H9 (cell line): ENCODE data around the gene VSTM4. TPM values are rescaled to one million over a fixed set of nuclear protein-coding genes. Genes with fewer than 3 reads are reported as not detected.

Experiments used
- DNase-seq: peaks from one replicate; pipeline ENCODE4 v3.0.0-alpha.2; 2017
- H2AFZ ChIP-seq: one replicate; pipeline ENCODE4 v1.6.1; 2013; ENCODE audit warnings: mild to moderate bottlenecking, low read length, control low read depth, moderate library complexity
- H2AK5ac ChIP-seq: 2 replicates; pipeline ENCODE4 v1.6.1; 2013; ENCODE audit warnings: low read length, control low read depth, mixed read lengths; ENCODE audit not compliant: insufficient read length
- H2BK120ac ChIP-seq: one replicate; pipeline ENCODE4 v1.6.1; 2013; ENCODE audit warnings: low read depth, mild to moderate bottlenecking, low read length, control low read depth, inconsistent platforms; ENCODE audit not compliant: poor library complexity, severe bottlenecking
- H2BK12ac ChIP-seq: 2 replicates; pipeline ENCODE4 v1.6.1; 2013; ENCODE audit warnings: low read length, control low read depth, mixed read lengths, low read depth; ENCODE audit not compliant: insufficient read length
- H2BK15ac ChIP-seq: 2 replicates; pipeline ENCODE4 v1.6.1; 2013; ENCODE audit warnings: low read depth, low read length, control low read depth
- H2BK20ac ChIP-seq: one replicate; pipeline ENCODE4 v1.6.1; 2013; ENCODE audit warnings: low read depth, mild to moderate bottlenecking, low read length, control low read depth, inconsistent platforms; ENCODE audit not compliant: poor library complexity, severe bottlenecking
- H2BK5ac ChIP-seq: 2 replicates; pipeline ENCODE4 v1.6.1; 2013; ENCODE audit warnings: low read length, control low read depth, mixed read lengths; ENCODE audit not compliant: insufficient read length
- H3K14ac ChIP-seq: 2 replicates; pipeline ENCODE4 v1.6.1; 2013; ENCODE audit warnings: low read length, control low read depth; ENCODE audit not compliant: insufficient read depth
- H3K18ac ChIP-seq: 2 replicates; pipeline ENCODE4 v1.6.1; 2013; ENCODE audit warnings: low read depth, mild to moderate bottlenecking, mixed read lengths, low read length, control low read depth; ENCODE audit not compliant: insufficient read length
- H3K23ac ChIP-seq: 2 replicates; pipeline ENCODE4 v1.6.1; 2013; ENCODE audit warnings: low read length, control low read depth, mixed read lengths, low read depth; ENCODE audit not compliant: insufficient read length
- H3K23me2 ChIP-seq: 2 replicates; pipeline ENCODE4 v1.6.1; 2013; ENCODE audit warnings: low read depth, mild to moderate bottlenecking, mixed read lengths, low read length, control low read depth; ENCODE audit not compliant: insufficient read length, poor library complexity, severe bottlenecking
- H3K27ac ChIP-seq: 2 replicates; pipeline ENCODE4 v1.5.1; 2013; ENCODE audit warnings: low read length, control low read depth, mixed read lengths, low read depth; ENCODE audit not compliant: insufficient read length
- H3K27me3 ChIP-seq: 2 replicates; pipeline ENCODE4 v1.6.1; 2013; ENCODE audit warnings: low read length, control low read depth, inconsistent platforms; ENCODE audit not compliant: insufficient read depth
- H3K4ac ChIP-seq: 2 replicates; pipeline ENCODE4 v1.6.1; 2013; ENCODE audit warnings: low read depth, mild to moderate bottlenecking, control low read depth, inconsistent platforms, low read length, moderate library complexity
- H3K4me1 ChIP-seq: 2 replicates; pipeline ENCODE4 v1.6.1; 2013; ENCODE audit warnings: low read length, control low read depth, inconsistent platforms; ENCODE audit not compliant: insufficient read depth
- H3K4me2 ChIP-seq: 2 replicates; pipeline ENCODE4 v1.6.1; 2013; ENCODE audit warnings: low read length, control low read depth, mixed read lengths; ENCODE audit not compliant: insufficient read length, insufficient read depth
- H3K56ac ChIP-seq: 2 replicates; pipeline ENCODE4 v1.6.1; 2013; ENCODE audit warnings: low read depth, mild to moderate bottlenecking, mixed read lengths, low read length, control low read depth; ENCODE audit not compliant: insufficient read length
- H3K79me1 ChIP-seq: 2 replicates; pipeline ENCODE4 v1.6.1; 2013; ENCODE audit warnings: low read depth, mild to moderate bottlenecking, moderate library complexity, low read length, control low read depth, inconsistent platforms; ENCODE audit not compliant: insufficient read depth, poor library complexity, severe bottlenecking
- H3K79me2 ChIP-seq: 2 replicates; pipeline ENCODE4 v1.6.1; 2013; ENCODE audit warnings: low read length, control low read depth, inconsistent platforms; ENCODE audit not compliant: insufficient read depth
- H3K9ac ChIP-seq: 2 replicates; pipeline ENCODE4 v1.6.1; 2013; ENCODE audit warnings: low read length, control low read depth, mixed read lengths; ENCODE audit not compliant: insufficient read length; ENCODE audit errors: extremely low read depth
- H3K9me3 ChIP-seq: one replicate; pipeline ENCODE4 v1.6.1; 2013; ENCODE audit warnings: low read depth, low read length, inconsistent platforms; ENCODE audit not compliant: control insufficient read depth
- H3T11ph ChIP-seq: one replicate; pipeline ENCODE4 v1.6.1; 2013; ENCODE audit warnings: mild to moderate bottlenecking, low read length, control low read depth, inconsistent platforms
- H4K20me1 ChIP-seq: one replicate; pipeline ENCODE4 v1.6.1; 2013; ENCODE audit not compliant: control insufficient read depth, insufficient read length, insufficient read depth
- H4K5ac ChIP-seq: 2 replicates; pipeline ENCODE4 v1.6.1; 2013; ENCODE audit warnings: low read depth, mild to moderate bottlenecking, mixed read lengths, low read length, control low read depth; ENCODE audit not compliant: insufficient read length
- H4K8ac ChIP-seq: replicated peaks from 2 replicates; pipeline ENCODE4 v1.6.1; 2013; ENCODE audit warnings: low read length, control low read depth, mixed read lengths, low read depth; ENCODE audit not compliant: insufficient read length
- H4K91ac ChIP-seq: 2 replicates; pipeline ENCODE4 v1.6.1; 2013; ENCODE audit warnings: low read depth, mild to moderate bottlenecking, moderate library complexity, mixed read lengths, low read length, control low read depth; ENCODE audit not compliant: insufficient read length
- H3K27ac Mint-ChIP-seq, 3 experiments: 2 replicates in 2 of 3; 3 replicates in 1 of 3; pipeline ENCODE4 v1.8.0; 2020 to 2021; ENCODE audit warnings: mixed read lengths in 3 of 3, mild to moderate bottlenecking in 1 of 3, moderate library complexity in 1 of 3
- H3K27me3 Mint-ChIP-seq: 2 replicates; pipeline ENCODE4 v1.8.0; 2021; ENCODE audit warnings: low read depth, mild to moderate bottlenecking, moderate library complexity, mixed read lengths
- H3K36me3 Mint-ChIP-seq, 3 experiments: 2 replicates in 2 of 3; 3 replicates in 1 of 3; pipeline ENCODE4 v1.8.0; 2020 to 2021; ENCODE audit warnings: low read depth in 3 of 3, mixed read lengths in 3 of 3; ENCODE audit not compliant: insufficient read depth in 1 of 3
- H3K4me1 Mint-ChIP-seq, 2 experiments: 2 replicates each; pipeline ENCODE4 v1.8.0; 2020; ENCODE audit warnings: mixed read lengths in 2 of 2
- H3K4me3 Mint-ChIP-seq, 2 experiments: 2 replicates in 1 of 2; 3 replicates in 1 of 2; pipeline ENCODE4 v1.8.0; 2020 to 2021; ENCODE audit warnings: mild to moderate bottlenecking in 2 of 2, mixed read lengths in 2 of 2, moderate library complexity in 1 of 2
- H3K9me3 Mint-ChIP-seq, 2 experiments: 2 replicates in 1 of 2; 3 replicates in 1 of 2; pipeline ENCODE4 v1.8.0; 2020; ENCODE audit warnings: mild to moderate bottlenecking in 2 of 2, mixed read lengths in 2 of 2, moderate library complexity in 1 of 2
- CTCF ChIP-seq: fragments of 200-600 bp; sonication (generic); conservative IDR thresholded peaks from 3 replicates; pipeline ENCODE4 v1.8.0; 2021; ENCODE audit warnings: antibody characterized with exemption, mild to moderate bottlenecking
- WGBS: extraction: QIAGEN DNeasy Blood & Tissue Kit; methylation state at CpG from one replicate; pipeline ENCODE4 v1.1.7; 2013; ENCODE audit warnings: missing lambda C conversion rate, low lambda C conversion rate, mixed read lengths; ENCODE audit not compliant: insufficient read length; ENCODE audit errors: extremely low coverage; 5-methylcytosine and 5-hydroxymethylcytosine counted together
- total RNA-seq: library from RNA; stranded (reverse); gene quantifications from 2 replicates; pipeline ENCODE4 v1.2.1, GENCODE V29; 2021

The VSTM4 gene
- total RNA-seq, 1 experiment from 2014 or later = 0.44 TPM

GRCh38 chr10:49091450-49092210, 23.7 kb downstream of the VSTM4 start:
- Histone ChIP-seq H2BK5ac (no peak overlapping the region), H2BK20ac (no peak overlapping the region)

More at GRCh38 chr10:49091450-49092210, 23.7 kb downstream of the VSTM4 start:
- Histone ChIP-seq H3K79me2 (no peaks in the 10 kb centered on the region), H4K91ac (no peak overlapping the region), H3K79me1 (no peaks in the 10 kb centered on the region), H3K4me2 (no peak overlapping the region), H3K27ac (no peak overlapping the region), H3K9ac (no peak overlapping the region), H3K56ac (no peak overlapping the region), H3T11ph (no peak overlapping the region), H4K20me1 (no peaks in the 10 kb centered on the region), H3K14ac (no peak overlapping the region), H2BK120ac (no peak overlapping the region), H3K27me3 (no peaks in the 10 kb centered on the region), H3K23me2 (no peaks in the 10 kb centered on the region), H2AK5ac (no peak overlapping the region), H2BK12ac (no peak overlapping the region), H3K23ac (no peak overlapping the region), H3K4ac (no peak overlapping the region), H3K4me1 (no peaks in the 10 kb centered on the region; the same call in 1 of the 2 replicates), H4K8ac (no peak overlapping the region), H3K18ac (no peak overlapping the region), H4K5ac (no peak overlapping the region), H3K9me3 (no peaks in the 10 kb centered on the region), H2AFZ (no peak overlapping the region), H2BK15ac (no peak overlapping the region)
- Mint-ChIP-seq H3K4me3 (no peak overlapping the region), H3K9me3 (peaks cover 10 to 12% of the 10 kb centered on the region in 2 experiments), H3K27me3 (peaks cover 45% of the 10 kb centered on the region), H3K36me3 (peaks cover 0 to 11% (median 4%) of the 10 kb centered on the region in 3 experiments; a peak in 6 of 7 replicates), H3K27ac (no peak overlapping the region), H3K4me1 (peaks cover 16 to 21% of the 10 kb centered on the region in 2 experiments)
- no CpG with 5 or more reads among the region's 13 CpGs for whole genome bisulfite sequencing
- no peak for DNase-seq
- TF ChIP-seq CTCF = no peak
